CD14-positive monocyte (primary cell): Measurements from ENCODE around the gene CTAGE1. TPM values are rescaled to one million over a fixed set of nuclear protein-coding genes. Genes with fewer than 3 reads are reported as not detected.

ENCODE experiments used
- DNase-seq, 3 donors: peaks; one replicate each; pipeline ENCODE4 v3.0.0-alpha.2; 2011 to 2022
- H2AFZ ChIP-seq: 2 replicates; pipeline ENCODE4 v1.6.0; 2012; ENCODE audit warnings: mild to moderate bottlenecking, low read depth, low read length, inconsistent platforms; ENCODE audit not compliant: insufficient read depth, poor library complexity, severe bottlenecking
- H3K27ac ChIP-seq, 2 donors: 1 replicate in 1 of 2; 2 replicates in 1 of 2; pipeline ENCODE4 v1.5.1; 2012 to 2013; ENCODE audit warnings: low read length in 2 of 2, control low read depth in 1 of 2, inconsistent platforms in 1 of 2, low read depth in 1 of 2, mild to moderate bottlenecking in 1 of 2
- H3K27me3 ChIP-seq, 2 donors: one replicate each; pipeline versions ENCODE4 v1.6.0 to v1.6.1; 2011 to 2013; ENCODE audit warnings: low read length in 2 of 2; ENCODE audit not compliant: control insufficient read depth in 2 of 2, insufficient read depth in 2 of 2
- H3K36me3 ChIP-seq, 2 donors: replicated peaks in 1 of 2; 1 replicate in 1 of 2; 2 replicates in 1 of 2; pipeline versions ENCODE4 v1.5.1 to v1.6.1; 2012 to 2013; ENCODE audit warnings: low read length in 2 of 2, control low read depth in 1 of 2, inconsistent platforms in 1 of 2, mild to moderate bottlenecking in 1 of 2; ENCODE audit not compliant: insufficient read depth in 2 of 2, control insufficient read depth in 1 of 2
- H3K4me1 ChIP-seq, 2 donors: 1 replicate in 1 of 2; 2 replicates in 1 of 2; pipeline versions ENCODE4 v1.5.1 to v1.6.1; 2012 to 2013; ENCODE audit warnings: low read length in 2 of 2, control low read depth in 1 of 2, inconsistent platforms in 1 of 2, mild to moderate bottlenecking in 1 of 2, moderate library complexity in 1 of 2; ENCODE audit not compliant: insufficient read depth in 2 of 2, control insufficient read depth in 1 of 2
- H3K4me2 ChIP-seq: replicated peaks from 2 replicates; pipeline ENCODE3; 2012; ENCODE audit warnings: low read length, moderate library complexity, mild to moderate bottlenecking; ENCODE audit not compliant: poor library complexity, severe bottlenecking; ENCODE audit errors: extremely low read depth
- H3K4me3 ChIP-seq, 3 experiments: fragments of 200-600 bp in 1 of 3; sonication (generic) in 1 of 3; replicated peaks in 1 of 3; 1 replicate in 2 of 3; 2 replicates in 1 of 3; pipeline ENCODE4 v1.5.1; 2011 to 2013; ENCODE audit warnings: low read length in 3 of 3, mild to moderate bottlenecking in 3 of 3, control low read depth in 2 of 3, low read depth in 2 of 3, inconsistent platforms in 1 of 3, moderate library complexity in 1 of 3
- H3K79me2 ChIP-seq: 2 replicates; pipeline ENCODE4 v1.6.0; 2012; ENCODE audit warnings: mild to moderate bottlenecking, control low read depth, inconsistent platforms, low read length, moderate library complexity; ENCODE audit not compliant: insufficient read depth
- H3K9ac ChIP-seq: 2 replicates; pipeline ENCODE4 v1.6.0; 2017; ENCODE audit warnings: low read length, mild to moderate bottlenecking; ENCODE audit not compliant: insufficient read depth, poor library complexity, severe bottlenecking
- H3K9me3 ChIP-seq, 2 donors: replicated peaks in 1 of 2; 1 replicate in 1 of 2; 2 replicates in 1 of 2; pipeline versions ENCODE4 v1.5.1 to v1.6.1; 2012 to 2013; ENCODE audit warnings: low read length in 2 of 2, control low read depth in 1 of 2; ENCODE audit not compliant: control insufficient read depth in 1 of 2, insufficient read depth in 1 of 2
- H4K20me1 ChIP-seq: 2 replicates; pipeline ENCODE4 v1.6.0; 2012; ENCODE audit warnings: mild to moderate bottlenecking, low read length, control low read depth, moderate library complexity; ENCODE audit not compliant: insufficient read depth
- H3K27ac Mint-ChIP-seq, 7 donors: one replicate each; pipeline ENCODE4 v1.8.0; 2020; ENCODE audit warnings: mild to moderate bottlenecking in 7 of 7, mixed read lengths in 7 of 7, moderate library complexity in 6 of 7, inconsistent platforms in 2 of 7
- H3K27me3 Mint-ChIP-seq, 3 donors: one replicate each; pipeline ENCODE4 v1.8.0; 2021 to 2022; ENCODE audit warnings: low read depth in 3 of 3, mild to moderate bottlenecking in 3 of 3, mixed read lengths in 3 of 3, moderate library complexity in 3 of 3, inconsistent platforms in 1 of 3
- H3K36me3 Mint-ChIP-seq, 2 donors: one replicate each; pipeline ENCODE4 v1.8.0; 2020; ENCODE audit warnings: mixed read lengths in 2 of 2, inconsistent platforms in 1 of 2, mild to moderate bottlenecking in 1 of 2
- H3K4me1 Mint-ChIP-seq: one replicate; pipeline ENCODE4 v1.8.0; 2020; ENCODE audit warnings: mild to moderate bottlenecking, mixed read lengths
- H3K4me3 Mint-ChIP-seq, 2 donors: one replicate each; pipeline ENCODE4 v1.8.0; 2020; ENCODE audit warnings: mild to moderate bottlenecking in 2 of 2, mixed read lengths in 2 of 2, moderate library complexity in 1 of 2
- H3K9me3 Mint-ChIP-seq, 7 donors: one replicate each; pipeline ENCODE4 v1.8.0; 2020 to 2022; ENCODE audit warnings: mixed read lengths in 7 of 7, mild to moderate bottlenecking in 6 of 7, moderate library complexity in 6 of 7, inconsistent platforms in 2 of 7
- CTCF ChIP-seq: fragments of 200-600 bp; IDR thresholded peaks from one replicate; pipeline ENCODE4 v1.8.0; 2022; ENCODE audit warnings: antibody characterized with exemption, mild to moderate bottlenecking
- WGBS: methylation state at CpG from one replicate; pipeline ENCODE4 v1.1.5; 2013; ENCODE audit warnings: missing lambda C conversion rate; ENCODE audit not compliant: insufficient coverage; 5-methylcytosine and 5-hydroxymethylcytosine counted together
- intact Hi-C, 2 donors: fragments of 100-400 bp; cut with micrococcal nuclease; formaldehyde crosslinking; loops; one replicate each; pipeline versions ENCODE4 v1.15.0 to v1.15.1; 2023
- polyA plus RNA-seq, 3 donors: library from polyadenylated mRNA; depleted of rRNA in 1 of 3; unstranded in 2 of 3; stranded (reverse) in 1 of 3; fragments of 300-500 nt in 2 of 3; fragments of >200 nt in 1 of 3; fragmentation: Illumina TruSeq in 2 of 3; gene quantifications; 1 replicate in 2 of 3; 2 replicates in 1 of 3; pipeline ENCODE4 v1.2.3, GENCODE V29; 2012 to 2021

The CTAGE1 gene
- polyA plus RNA-seq, 3 donors, result not detected

DNA sequence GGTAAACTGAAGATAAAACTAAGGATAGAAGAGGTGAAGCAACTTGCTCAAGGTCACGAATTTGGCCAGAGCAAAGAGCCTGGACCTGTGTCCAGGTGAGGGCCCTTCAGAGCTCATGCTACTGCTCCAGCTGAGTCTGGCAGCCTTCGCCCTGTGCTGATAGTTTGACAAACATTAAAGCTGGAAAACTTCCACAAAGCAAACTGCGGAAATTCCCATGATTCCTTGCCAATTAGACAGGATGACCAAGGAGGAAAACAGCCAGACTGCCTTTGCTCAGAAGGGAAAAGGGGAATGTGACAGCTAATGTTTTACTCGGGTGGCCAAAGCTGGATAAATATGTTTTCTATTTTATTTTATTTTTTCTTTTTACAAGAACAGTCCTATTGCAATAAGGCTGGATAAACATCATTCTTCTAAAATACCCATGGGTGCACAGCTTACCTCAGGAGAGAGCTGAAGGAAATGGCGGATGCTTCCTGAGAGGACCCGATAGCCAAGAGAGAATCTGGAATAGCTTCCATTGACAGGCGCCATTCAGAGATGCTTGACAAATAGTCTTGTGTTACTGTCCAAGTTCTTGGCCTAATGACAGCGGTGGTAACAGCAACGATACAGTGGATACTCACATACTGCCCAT is 5.3 kb upstream of the CTAGE1 start:
- Histone ChIP-seq H3K4me1 (no peaks in the 10 kb centered on the region), H2AFZ (no peak overlapping the region), H3K79me2 (no peaks in the 10 kb centered on the region), H4K20me1 (no peaks in the 10 kb centered on the region), H3K27ac (no peak overlapping the region), H3K27me3 (no peaks in the 10 kb centered on the region), H3K9ac (no peak overlapping the region), H3K36me3 (no peaks in the 10 kb centered on the region), H3K4me2 (no peak overlapping the region), H3K4me3 (no peak overlapping the region), H3K9me3 (peaks cover 0 to 8% of the 10 kb centered on the region in 2 donors)
- no peaks in the 10 kb centered on the region for H3K4me1 Mint-ChIP-seq
- H3K4me3 Mint-ChIP-seq, result no peak overlapping the region
- 76% methylated on average over 4 of the region's 9 CpGs for WGBS
- peaks cover 0 to 1% (median under 1%) of the 10 kb centered on the region in 3 donors for H3K27me3 Mint-ChIP-seq
- intact Hi-C loops, result no loop called here
- DNase-seq, result no peak
- no peaks in the 10 kb centered on the region for H3K36me3 Mint-ChIP-seq
- peaks cover 0 to 12% (median 10%) of the 10 kb centered on the region in 7 donors for H3K9me3 Mint-ChIP-seq
- no peak for TF ChIP-seq CTCF
- H3K27ac Mint-ChIP-seq, result no peak overlapping the region

DNA sequence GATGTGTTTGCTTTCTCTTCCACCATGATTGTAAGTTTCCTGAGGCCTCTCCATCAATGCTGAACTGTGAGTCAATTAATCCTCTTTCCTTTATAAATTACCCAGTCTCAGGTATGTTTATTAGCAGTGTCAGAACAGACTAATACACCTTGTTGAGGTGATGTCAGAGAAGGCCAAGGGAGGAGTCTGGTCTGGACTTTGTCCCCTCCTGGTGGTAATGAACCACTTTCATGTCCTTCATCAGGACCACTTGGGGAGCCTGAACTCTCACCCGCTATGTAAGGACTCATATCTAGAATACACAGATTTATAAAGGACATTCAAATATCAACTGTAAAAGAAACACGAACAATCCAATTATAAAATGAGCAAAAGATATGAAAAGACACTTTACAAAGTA is 2.9 kb upstream of the CTAGE1 start:
- H3K79me2 ChIP-seq, result no peaks in the 10 kb centered on the region
- no peak overlapping the region for H3K27ac Mint-ChIP-seq
- TF ChIP-seq CTCF, result no peak
- no peaks in the 10 kb centered on the region for H3K36me3 Mint-ChIP-seq
- H2AFZ ChIP-seq, result no peak overlapping the region
- H3K4me2 ChIP-seq, result no peak overlapping the region
- no peak for DNase-seq
- no peak overlapping the region for H3K9ac ChIP-seq
- H4K20me1 ChIP-seq, result no peaks in the 10 kb centered on the region
- no CpG with 5 or more reads among the region's 2 CpGs for WGBS
- no peak overlapping the region for H3K27ac ChIP-seq
- peaks cover 0 to 3% (median 1%) of the 10 kb centered on the region in 3 donors for H3K27me3 Mint-ChIP-seq
- H3K9me3 ChIP-seq, result peaks cover 0 to 14% of the 10 kb centered on the region in 2 donors
- peaks cover 0 to 14% (median 12%) of the 10 kb centered on the region in 7 donors for H3K9me3 Mint-ChIP-seq
- H3K27me3 ChIP-seq, result no peaks in the 10 kb centered on the region
- H3K36me3 ChIP-seq, result no peaks in the 10 kb centered on the region
- intact Hi-C loops, result no loop called here
- H3K4me1 ChIP-seq, result no peaks in the 10 kb centered on the region
- no peak overlapping the region for H3K4me3 Mint-ChIP-seq
- no peaks in the 10 kb centered on the region for H3K4me1 Mint-ChIP-seq
- no peak overlapping the region for H3K4me3 ChIP-seq
